Upper lobe of right lung (tissue), 1 donor: Measurements from ENCODE around the gene MRPS18A. TPM values are rescaled to one million over a fixed set of nuclear protein-coding genes. Genes with fewer than 3 reads are reported as not detected.

Experiments used
- ATAC-seq: fragments of 200-7000 bp; cut with Tn5 transposase; one replicate; pipeline ENCODE4 v1.9.1; 2020; ENCODE audit warnings: mild to moderate bottlenecking, moderate library complexity
- DNase-seq: peaks from one replicate; pipeline ENCODE4 v3.0.0-alpha.2; 2020
- H3K27ac ChIP-seq: fragments of 200-600 bp; one replicate; pipeline ENCODE4 v1.8.0; 2022
- H3K27me3 ChIP-seq: fragments of 200-600 bp; one replicate; pipeline ENCODE4 v1.8.0; 2022; ENCODE audit warnings: mild to moderate bottlenecking
- H3K36me3 ChIP-seq: fragments of 200-600 bp; one replicate; pipeline ENCODE4 v1.8.0; 2022
- H3K4me1 ChIP-seq: fragments of 200-600 bp; one replicate; pipeline ENCODE4 v1.8.0; 2022
- H3K4me3 ChIP-seq: fragments of 200-600 bp; one replicate; pipeline ENCODE4 v1.8.0; 2022; ENCODE audit warnings: mild to moderate bottlenecking
- H3K9me3 ChIP-seq: fragments of 200-600 bp; one replicate; pipeline ENCODE4 v1.8.0; 2022
- CTCF ChIP-seq: fragments of 200-600 bp; IDR thresholded peaks from one replicate; pipeline ENCODE4 v1.8.0; 2022; ENCODE audit warnings: antibody characterized with exemption
- intact Hi-C: fragments of 100-400 bp; cut with DNase I; formaldehyde crosslinking; loops from one replicate; pipeline ENCODE4 v1.11.0; 2022
- total RNA-seq: library from RNA; stranded (reverse); fragmentation: NEBNext Ultra II Directional; extraction: Animal tissue kit (Norgen Biotek cat#: 25700); gene quantifications from one replicate; pipeline ENCODE4 v1.2.1, GENCODE V29; 2021
- donor health status: DM: no; HTN: yes; CAD: no; lungs with severe emphysema.

Gene MRPS18A
- total RNA-seq, 1 donor from 2014 or later: 28.1 TPM

- H3K9me3 ChIP-seq: peaks cover 6% of the 10 kb centered on the region
- no peak overlapping the region for H3K4me3 ChIP-seq
- DNase-seq: peak; percentile 49
- intact Hi-C loops: no loop called here
- H3K4me1 ChIP-seq: no peaks in the 10 kb centered on the region
- no peaks in the 10 kb centered on the region for H3K27me3 ChIP-seq
- no peak for ATAC-seq
- no peaks in the 10 kb centered on the region for H3K36me3 ChIP-seq
- no peak overlapping the region for H3K27ac ChIP-seq
- no peak for TF ChIP-seq CTCF
Observed at GRCh38 chr6:43733471-43734293, 46.1 kb upstream of the MRPS18A start.

- Histone ChIP-seq H3K27ac (no peak overlapping the region), H3K9me3 (peaks cover 6% of the 10 kb centered on the region), H3K27me3 (no peaks in the 10 kb centered on the region), H3K4me3 (no peak overlapping the region), H3K36me3 (no peaks in the 10 kb centered on the region), H3K4me1 (peaks cover 2% of the 10 kb centered on the region)
- ATAC-seq: no peak
- no peak for TF ChIP-seq CTCF
- DNase-seq: no peak
- intact Hi-C loops: no loop called here
Observed at GRCh38 chr6:43730634-43731033, 43.0 kb upstream of the MRPS18A start.

GRCh38 chr6:43729537-43729936 lies 41.9 kb upstream of the MRPS18A start:
- Histone ChIP-seq H3K4me1 (peaks cover 13% of the 10 kb centered on the region), H3K27me3 (no peaks in the 10 kb centered on the region), H3K27ac (no peak overlapping the region), H3K9me3 (peaks cover 6% of the 10 kb centered on the region), H3K4me3 (no peak overlapping the region), H3K36me3 (no peaks in the 10 kb centered on the region)
- intact Hi-C loops: no loop called here
- peak; percentile 6 for DNase-seq
- no peak for TF ChIP-seq CTCF
- no peak for ATAC-seq

- DNase-seq: no peak
- H3K9me3 ChIP-seq: peaks cover 6% of the 10 kb centered on the region
- intact Hi-C loops: no loop called here
- H3K4me1 ChIP-seq: peaks cover 19% of the 10 kb centered on the region
- H3K4me3 ChIP-seq: no peak overlapping the region
- no peaks in the 10 kb centered on the region for H3K27me3 ChIP-seq
- no peak for ATAC-seq
- TF ChIP-seq CTCF: no peak
- no peak overlapping the region for H3K27ac ChIP-seq
- no peaks in the 10 kb centered on the region for H3K36me3 ChIP-seq
Observed at GRCh38 chr6:43728586-43728985, 41.0 kb upstream of the MRPS18A start.

- Histone ChIP-seq H3K36me3 (no peaks in the 10 kb centered on the region), H3K4me3 (no peak overlapping the region), H3K9me3 (peaks cover 6% of the 10 kb centered on the region), H3K27ac (no peak overlapping the region), H3K27me3 (no peaks in the 10 kb centered on the region), H3K4me1 (peaks cover 19% of the 10 kb centered on the region)
- no peak for TF ChIP-seq CTCF
- ATAC-seq: no peak
- intact Hi-C loops: no loop called here
- DNase-seq: no peak
Observed at GRCh38 chr6:43727634-43728033, 40.0 kb upstream of the MRPS18A start.
